Neural crest cell (in vitro differentiated cells): ENCODE results near the gene SULT6B1. TPM values are rescaled to one million over a fixed set of nuclear protein-coding genes. Genes with fewer than 3 reads are reported as not detected.

Experiments used
- DNase-seq: peaks from one replicate; pipeline ENCODE4 v3.0.0; 2021; ENCODE audit warnings: low read depth, mixed read lengths, low spot score
- H3K27ac Mint-ChIP-seq: one replicate; pipeline ENCODE4 v1.8.0; 2021; ENCODE audit warnings: mild to moderate bottlenecking, mixed read lengths; ENCODE audit not compliant: unreplicated experiment
- H3K27me3 Mint-ChIP-seq: 2 replicates; pipeline ENCODE4 v1.8.0; 2021; ENCODE audit warnings: low read depth, mild to moderate bottlenecking, mixed read lengths
- H3K36me3 Mint-ChIP-seq: 2 replicates; pipeline ENCODE4 v1.8.0; 2021; ENCODE audit warnings: low read depth, mild to moderate bottlenecking, mixed read lengths
- H3K4me1 Mint-ChIP-seq: 2 replicates; pipeline ENCODE4 v1.8.0; 2021; ENCODE audit warnings: mixed read lengths
- H3K4me3 Mint-ChIP-seq: one replicate; pipeline ENCODE4 v1.8.0; 2021; ENCODE audit warnings: mild to moderate bottlenecking, mixed read lengths
- H3K9me3 Mint-ChIP-seq: 2 replicates; pipeline ENCODE4 v1.8.0; 2021; ENCODE audit warnings: mixed read lengths
- CTCF ChIP-seq: fragments of 200-600 bp; sonication (generic); conservative IDR thresholded peaks from 2 replicates; pipeline ENCODE4 v1.5.0; 2021; ENCODE audit warnings: antibody characterized with exemption, mild to moderate bottlenecking
- total RNA-seq: library from RNA; stranded (reverse); gene quantifications from 2 replicates; pipeline ENCODE4 v1.2.1, GENCODE V29; 2021

SULT6B1 gene
- total RNA-seq, 1 donor from 2014 or later: not detected

DNA sequence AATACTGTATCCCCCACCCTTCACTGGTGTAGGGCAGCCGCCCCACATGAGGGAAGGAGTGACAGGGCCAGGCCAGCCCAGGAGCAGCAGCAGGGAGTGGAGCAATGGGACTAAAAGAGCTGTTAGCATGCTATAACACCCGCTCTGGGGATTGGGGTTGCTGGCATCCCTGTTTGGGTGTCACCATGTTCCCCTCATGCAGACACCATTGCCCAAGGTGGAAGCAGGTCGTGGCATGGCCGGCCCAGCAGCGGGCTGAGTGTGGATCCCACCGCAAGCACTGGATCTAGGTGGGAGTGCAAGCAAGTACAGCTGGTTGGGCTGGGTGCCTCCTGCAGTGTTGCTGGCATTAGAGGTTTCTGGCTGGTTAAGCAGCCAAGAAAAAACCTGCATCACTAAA, 3.3 kb upstream of the SULT6B1 start:
- Mint-ChIP-seq H3K27ac (no peak overlapping the region), H3K9me3 (no peaks in the 10 kb centered on the region), H3K27me3 (no peaks in the 10 kb centered on the region), H3K4me3 (no peak overlapping the region), H3K4me1 (peaks cover 8% of the 10 kb centered on the region), H3K36me3 (no peaks in the 10 kb centered on the region)
- no peak for TF ChIP-seq CTCF
- DNase-seq: no peak

GRCh38 chr2:37191253-37191652, 2.8 kb upstream of the SULT6B1 start:
- no peak overlapping the region for H3K27ac Mint-ChIP-seq

DNA sequence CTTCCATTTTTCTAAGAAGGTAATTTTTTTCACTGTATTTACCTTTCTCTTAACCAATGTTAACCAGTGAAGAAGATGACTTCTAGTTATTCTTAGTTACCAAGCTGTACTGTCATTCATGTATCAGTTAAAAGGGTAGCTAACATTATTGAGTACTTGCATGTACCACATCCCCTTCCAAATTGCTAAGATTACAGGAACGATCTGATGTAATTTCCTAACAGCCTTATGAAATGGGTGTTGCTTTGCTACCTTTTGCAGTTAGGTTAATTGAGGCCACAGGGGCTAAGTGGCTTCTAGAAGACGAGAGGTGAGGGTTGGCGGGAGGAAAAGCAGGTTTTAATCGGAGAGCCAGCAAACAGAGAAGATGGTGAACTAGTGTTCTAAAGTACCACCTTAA, 1.8 kb upstream of the SULT6B1 start:
- Mint-ChIP-seq H3K36me3 (no peaks in the 10 kb centered on the region), H3K27me3 (no peaks in the 10 kb centered on the region), H3K4me3 (no peak overlapping the region), H3K27ac (no peak overlapping the region), H3K4me1 (peaks cover 8% of the 10 kb centered on the region), H3K9me3 (no peaks in the 10 kb centered on the region)
- TF ChIP-seq CTCF: no peak
- DNase-seq: no peak

More at GRCh38 chr2:37191253-37191652, 2.8 kb upstream of the SULT6B1 start:
- H3K36me3 Mint-ChIP-seq: no peaks in the 10 kb centered on the region
- no peak for DNase-seq
- H3K4me3 Mint-ChIP-seq: no peak overlapping the region
- no peaks in the 10 kb centered on the region for H3K27me3 Mint-ChIP-seq
- no peaks in the 10 kb centered on the region for H3K9me3 Mint-ChIP-seq
- TF ChIP-seq CTCF: no peak
- peaks cover 8% of the 10 kb centered on the region for H3K4me1 Mint-ChIP-seq

DNA sequence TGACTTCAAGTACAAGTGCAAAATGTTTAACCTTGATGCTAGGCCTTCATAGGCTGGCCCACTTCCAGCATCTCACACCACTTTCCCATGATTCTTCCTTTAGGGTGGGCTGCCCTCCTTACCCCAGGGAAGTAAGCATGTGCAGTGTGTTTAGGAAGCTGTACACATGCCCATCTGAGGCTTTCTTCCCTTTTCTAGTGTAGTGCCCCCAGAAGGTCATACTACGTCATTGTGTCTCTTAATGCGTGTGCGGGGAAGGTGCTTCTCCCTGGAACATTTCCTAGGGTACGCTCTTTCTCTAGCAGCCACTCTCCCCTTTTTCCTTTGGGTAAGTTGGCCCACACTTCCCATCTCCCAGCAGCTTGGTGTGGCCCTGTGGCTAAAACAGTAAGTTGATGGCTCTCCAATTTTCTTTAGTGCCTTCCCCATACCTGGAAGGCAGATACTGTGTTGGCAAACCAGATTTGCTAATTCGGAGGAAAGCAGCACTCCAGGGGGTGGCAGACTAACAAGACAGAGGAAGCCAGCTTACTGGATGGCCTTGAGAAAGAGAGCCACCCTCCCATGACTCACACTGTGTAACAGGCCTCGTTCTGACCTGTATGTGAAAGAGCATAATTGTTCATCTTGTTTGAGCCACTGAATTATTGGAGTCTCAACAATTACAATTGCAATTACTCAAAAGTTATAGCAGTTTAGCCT, 1.1 kb upstream of the SULT6B1 start:
- no peak overlapping the region for H3K4me3 Mint-ChIP-seq
- no peaks in the 10 kb centered on the region for H3K27me3 Mint-ChIP-seq
- no peak for TF ChIP-seq CTCF
- peak overlapping the region; percentile 52 for H3K27ac Mint-ChIP-seq
- no peak for DNase-seq
- H3K9me3 Mint-ChIP-seq: no peaks in the 10 kb centered on the region
- H3K36me3 Mint-ChIP-seq: no peaks in the 10 kb centered on the region
- peaks cover 8% of the 10 kb centered on the region for H3K4me1 Mint-ChIP-seq

GRCh38 chr2:37181726-37182684, 6.5 kb downstream of the SULT6B1 start:
- Mint-ChIP-seq H3K4me1 (no peaks in the 10 kb centered on the region), H3K27me3 (no peaks in the 10 kb centered on the region), H3K9me3 (no peaks in the 10 kb centered on the region), H3K27ac (no peak overlapping the region), H3K36me3 (no peaks in the 10 kb centered on the region), H3K4me3 (no peak overlapping the region)
- DNase-seq: no peak
- TF ChIP-seq CTCF: no peak
